ENCODE measurements around the gene DLGAP4. TPM values are rescaled to one million over a fixed set of nuclear protein-coding genes. Genes with fewer than 3 reads are reported as not detected.

The DLGAP4 gene
- total and polyA plus RNA-seq, 10 of the 15 experiments (the other 5 are each of a cell fraction or from before 2014, with no cell fraction given): 0.42 to 43.3 (median 19.0) TPM

DNA sequence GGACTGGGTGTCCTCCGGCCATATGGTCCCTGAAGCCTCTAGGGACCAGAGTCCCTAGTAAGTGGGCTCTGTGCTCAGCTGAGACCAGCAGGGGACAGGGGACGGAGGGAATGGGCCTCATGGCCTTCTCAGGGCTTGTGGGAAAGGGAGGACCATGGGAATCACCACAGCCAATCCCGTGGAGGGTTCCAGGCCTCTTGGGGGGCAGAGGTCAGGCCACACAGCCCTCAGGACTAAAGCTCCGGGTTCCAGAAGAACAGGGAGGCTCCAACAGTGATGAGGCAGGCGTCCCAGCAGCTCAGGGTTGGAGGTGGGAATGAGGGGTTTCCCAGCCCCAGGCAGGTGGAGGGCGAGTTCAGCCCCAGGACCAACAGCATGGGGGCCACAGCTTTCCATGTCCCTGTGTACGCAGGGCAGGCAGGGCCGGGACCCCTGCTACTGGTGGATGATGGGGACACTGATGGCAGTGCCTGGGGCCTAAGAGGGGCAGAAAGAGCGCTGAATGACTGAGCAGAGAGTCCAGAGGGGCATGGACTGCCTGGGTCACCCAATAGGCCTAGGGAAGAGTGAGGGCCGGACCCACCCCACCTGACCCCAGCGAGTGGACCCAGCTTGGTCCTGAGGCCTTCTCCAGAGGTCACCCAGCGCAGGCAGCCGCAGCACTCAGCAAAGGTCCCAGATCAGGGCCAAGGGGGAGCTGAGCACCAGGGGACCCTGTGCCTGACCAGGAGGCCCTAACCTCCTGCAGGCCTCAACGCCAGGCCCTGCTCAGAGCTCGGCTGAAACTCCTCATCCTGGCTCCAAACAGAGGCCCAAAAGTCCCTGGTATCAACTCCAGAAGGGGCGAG, 244.0 kb downstream of the DLGAP4 start:
- H3K27ac ChIP-seq (ENCODE audit: control insufficient read depth, insufficient read depth): no peak overlapping the region
- DNase-seq (ENCODE audit: low read depth, low spot score): no peak
- H3K27me3 ChIP-seq (replicated peaks in 1 of 2; ENCODE audit: control insufficient read depth in 2 of 2, insufficient read depth in 2 of 2, low read length in 1 of 2): no peaks in the 10 kb centered on the region
- H3K4me2 ChIP-seq (ENCODE audit: control insufficient read depth, insufficient read depth): no peak overlapping the region
- no peak for ATAC-seq
- no TSS peak for BruUV-seq (replicated peaks)
- no peak overlapping the region for H2AFZ ChIP-seq (ENCODE audit: control insufficient read depth, low read depth, low read length)
- H3K4me1 ChIP-seq (ENCODE audit: control insufficient read depth, insufficient read depth, low read length): no peaks in the 10 kb centered on the region; the same call in 1 of the 2 replicates
- 71% methylated on average over 16 of the region's 16 CpGs for whole genome bisulfite sequencing (ENCODE audit: insufficient coverage, insufficient replicate concordance, low lambda C conversion rate, missing lambda C conversion rate)
- RAD21 ChIA-PET (ENCODE audit: unreplicated experiment): no interaction called here
- no peak overlapping the region for H3K4me3 ChIP-seq
- no peaks in the 10 kb centered on the region for H3K36me3 ChIP-seq (ENCODE audit: control insufficient read depth in 2 of 2, insufficient read depth in 2 of 2, low read length in 1 of 2)
- SMC1A ChIA-PET (ENCODE audit: uncharacterized antibody, unreplicated experiment): no interaction called here
- intact Hi-C loops (cut with micrococcal nuclease; ENCODE audit: unreplicated experiment): no loop called here
- no peaks in the 10 kb centered on the region for H4K20me1 ChIP-seq (ENCODE audit: control insufficient read depth, insufficient read depth)
- in situ Hi-C loops (cut with MboI): no loop called here
- H3K9ac ChIP-seq (ENCODE audit: control insufficient read depth, insufficient read depth, low read length): no peak overlapping the region
- CTCF ChIA-PET: no interaction called here
- H3K79me2 ChIP-seq (ENCODE audit: control insufficient read depth, insufficient read depth, low read length): no peaks in the 10 kb centered on the region
- no peaks in the 10 kb centered on the region for H3K9me3 ChIP-seq (replicated peaks; ENCODE audit: control insufficient read depth, insufficient read depth, low read length)
- POLR2A ChIA-PET: interaction anchor here (0.6 kb wide), 1 partner anchor 227 kb away, joined by 4 read pairs; no protein-coding TSS in a partner anchor
- FAIRE-seq: no peak
- TF ChIP-seq, protein P1, sequence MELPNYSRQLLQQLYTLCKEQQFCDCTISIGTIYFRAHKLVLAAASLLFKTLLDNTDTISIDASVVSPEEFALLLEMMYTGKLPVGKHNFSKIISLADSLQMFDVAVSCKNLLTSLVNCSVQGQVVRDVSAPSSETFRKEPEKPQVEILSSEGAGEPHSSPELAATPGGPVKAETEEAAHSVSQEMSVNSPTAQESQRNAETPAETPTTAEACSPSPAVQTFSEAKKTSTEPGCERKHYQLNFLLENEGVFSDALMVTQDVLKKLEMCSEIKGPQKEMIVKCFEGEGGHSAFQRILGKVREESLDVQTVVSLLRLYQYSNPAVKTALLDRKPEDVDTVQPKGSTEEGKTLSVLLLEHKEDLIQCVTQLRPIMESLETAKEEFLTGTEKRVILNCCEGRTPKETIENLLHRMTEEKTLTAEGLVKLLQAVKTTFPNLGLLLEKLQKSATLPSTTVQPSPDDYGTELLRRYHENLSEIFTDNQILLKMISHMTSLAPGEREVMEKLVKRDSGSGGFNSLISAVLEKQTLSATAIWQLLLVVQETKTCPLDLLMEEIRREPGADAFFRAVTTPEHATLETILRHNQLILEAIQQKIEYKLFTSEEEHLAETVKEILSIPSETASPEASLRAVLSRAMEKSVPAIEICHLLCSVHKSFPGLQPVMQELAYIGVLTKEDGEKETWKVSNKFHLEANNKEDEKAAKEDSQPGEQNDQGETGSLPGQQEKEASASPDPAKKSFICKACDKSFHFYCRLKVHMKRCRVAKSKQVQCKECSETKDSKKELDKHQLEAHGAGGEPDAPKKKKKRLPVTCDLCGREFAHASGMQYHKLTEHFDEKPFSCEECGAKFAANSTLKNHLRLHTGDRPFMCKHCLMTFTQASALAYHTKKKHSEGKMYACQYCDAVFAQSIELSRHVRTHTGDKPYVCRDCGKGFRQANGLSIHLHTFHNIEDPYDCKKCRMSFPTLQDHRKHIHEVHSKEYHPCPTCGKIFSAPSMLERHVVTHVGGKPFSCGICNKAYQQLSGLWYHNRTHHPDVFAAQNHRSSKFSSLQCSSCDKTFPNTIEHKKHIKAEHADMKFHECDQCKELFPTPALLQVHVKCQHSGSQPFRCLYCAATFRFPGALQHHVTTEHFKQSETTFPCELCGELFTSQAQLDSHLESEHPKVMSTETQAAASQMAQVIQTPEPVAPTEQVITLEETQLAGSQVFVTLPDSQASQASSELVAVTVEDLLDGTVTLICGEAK (IDR thresholded peaks at IDR 0.05; ENCODE audit: borderline replicate concordance): no peak
- TF ChIP-seq POU2F2 (IDR thresholded peaks at IDR 0.05; ENCODE audit: borderline replicate concordance, low read depth, low read length): no peak
- no peak for TF ChIP-seq EZH2 (IDR thresholded peaks at IDR 0.05; ENCODE audit: borderline replicate concordance, control insufficient read depth, low read depth, low read length)
- TF ChIP-seq, protein P2, sequence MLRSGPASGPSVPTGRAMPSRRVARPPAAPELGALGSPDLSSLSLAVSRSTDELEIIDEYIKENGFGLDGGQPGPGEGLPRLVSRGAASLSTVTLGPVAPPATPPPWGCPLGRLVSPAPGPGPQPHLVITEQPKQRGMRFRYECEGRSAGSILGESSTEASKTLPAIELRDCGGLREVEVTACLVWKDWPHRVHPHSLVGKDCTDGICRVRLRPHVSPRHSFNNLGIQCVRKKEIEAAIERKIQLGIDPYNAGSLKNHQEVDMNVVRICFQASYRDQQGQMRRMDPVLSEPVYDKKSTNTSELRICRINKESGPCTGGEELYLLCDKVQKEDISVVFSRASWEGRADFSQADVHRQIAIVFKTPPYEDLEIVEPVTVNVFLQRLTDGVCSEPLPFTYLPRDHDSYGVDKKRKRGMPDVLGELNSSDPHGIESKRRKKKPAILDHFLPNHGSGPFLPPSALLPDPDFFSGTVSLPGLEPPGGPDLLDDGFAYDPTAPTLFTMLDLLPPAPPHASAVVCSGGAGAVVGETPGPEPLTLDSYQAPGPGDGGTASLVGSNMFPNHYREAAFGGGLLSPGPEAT (IDR thresholded peaks at IDR 0.05; ENCODE audit: low read depth): no peak
- TF ChIP-seq, protein P3, sequence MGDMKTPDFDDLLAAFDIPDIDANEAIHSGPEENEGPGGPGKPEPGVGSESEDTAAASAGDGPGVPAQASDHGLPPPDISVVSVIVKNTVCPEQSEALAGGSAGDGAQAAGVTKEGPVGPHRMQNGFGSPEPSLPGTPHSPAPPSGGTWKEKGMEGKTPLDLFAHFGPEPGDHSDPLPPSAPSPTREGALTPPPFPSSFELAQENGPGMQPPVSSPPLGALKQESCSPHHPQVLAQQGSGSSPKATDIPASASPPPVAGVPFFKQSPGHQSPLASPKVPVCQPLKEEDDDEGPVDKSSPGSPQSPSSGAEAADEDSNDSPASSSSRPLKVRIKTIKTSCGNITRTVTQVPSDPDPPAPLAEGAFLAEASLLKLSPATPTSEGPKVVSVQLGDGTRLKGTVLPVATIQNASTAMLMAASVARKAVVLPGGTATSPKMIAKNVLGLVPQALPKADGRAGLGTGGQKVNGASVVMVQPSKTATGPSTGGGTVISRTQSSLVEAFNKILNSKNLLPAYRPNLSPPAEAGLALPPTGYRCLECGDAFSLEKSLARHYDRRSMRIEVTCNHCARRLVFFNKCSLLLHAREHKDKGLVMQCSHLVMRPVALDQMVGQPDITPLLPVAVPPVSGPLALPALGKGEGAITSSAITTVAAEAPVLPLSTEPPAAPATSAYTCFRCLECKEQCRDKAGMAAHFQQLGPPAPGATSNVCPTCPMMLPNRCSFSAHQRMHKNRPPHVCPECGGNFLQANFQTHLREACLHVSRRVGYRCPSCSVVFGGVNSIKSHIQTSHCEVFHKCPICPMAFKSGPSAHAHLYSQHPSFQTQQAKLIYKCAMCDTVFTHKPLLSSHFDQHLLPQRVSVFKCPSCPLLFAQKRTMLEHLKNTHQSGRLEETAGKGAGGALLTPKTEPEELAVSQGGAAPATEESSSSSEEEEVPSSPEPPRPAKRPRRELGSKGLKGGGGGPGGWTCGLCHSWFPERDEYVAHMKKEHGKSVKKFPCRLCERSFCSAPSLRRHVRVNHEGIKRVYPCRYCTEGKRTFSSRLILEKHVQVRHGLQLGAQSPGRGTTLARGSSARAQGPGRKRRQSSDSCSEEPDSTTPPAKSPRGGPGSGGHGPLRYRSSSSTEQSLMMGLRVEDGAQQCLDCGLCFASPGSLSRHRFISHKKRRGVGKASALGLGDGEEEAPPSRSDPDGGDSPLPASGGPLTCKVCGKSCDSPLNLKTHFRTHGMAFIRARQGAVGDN (IDR thresholded peaks at IDR 0.05): no peak
- no peak for TF ChIP-seq SUPT20H (IDR thresholded peaks at IDR 0.05; ENCODE audit: borderline replicate concordance, control insufficient read depth, low read depth, low read length)
- TF ChIP-seq ZNF207 (IDR thresholded peaks at IDR 0.05; ENCODE audit: borderline replicate concordance): no peak
- TF ChIP-seq, protein P4, sequence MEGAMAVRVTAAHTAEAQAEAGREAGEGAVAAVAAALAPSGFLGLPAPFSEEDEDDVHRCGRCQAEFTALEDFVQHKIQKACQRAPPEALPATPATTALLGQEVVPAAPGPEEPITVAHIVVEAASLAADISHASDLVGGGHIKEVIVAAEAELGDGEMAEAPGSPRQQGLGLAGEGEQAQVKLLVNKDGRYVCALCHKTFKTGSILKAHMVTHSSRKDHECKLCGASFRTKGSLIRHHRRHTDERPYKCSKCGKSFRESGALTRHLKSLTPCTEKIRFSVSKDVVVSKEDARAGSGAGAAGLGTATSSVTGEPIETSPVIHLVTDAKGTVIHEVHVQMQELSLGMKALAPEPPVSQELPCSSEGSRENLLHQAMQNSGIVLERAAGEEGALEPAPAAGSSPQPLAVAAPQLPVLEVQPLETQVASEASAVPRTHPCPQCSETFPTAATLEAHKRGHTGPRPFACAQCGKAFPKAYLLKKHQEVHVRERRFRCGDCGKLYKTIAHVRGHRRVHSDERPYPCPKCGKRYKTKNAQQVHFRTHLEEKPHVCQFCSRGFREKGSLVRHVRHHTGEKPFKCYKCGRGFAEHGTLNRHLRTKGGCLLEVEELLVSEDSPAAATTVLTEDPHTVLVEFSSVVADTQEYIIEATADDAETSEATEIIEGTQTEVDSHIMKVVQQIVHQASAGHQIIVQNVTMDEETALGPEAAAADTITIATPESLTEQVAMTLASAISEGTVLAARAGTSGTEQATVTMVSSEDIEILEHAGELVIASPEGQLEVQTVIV (IDR thresholded peaks at IDR 0.05; ENCODE audit: borderline replicate concordance, partially characterized antibody): no peak
- TF ChIP-seq HCFC1 (IDR thresholded peaks at IDR 0.05; ENCODE audit: low read length): no peak

Data from GM12878 (cell line).